PFSK-1 (cell line): ENCODE data around the gene KRTAP4-6.

Experiments used
- POLR2AphosphoS5 ChIP-seq: IDR thresholded peaks from 2 replicates; pipeline ENCODE4 v1.6.1; 2012; ENCODE audit warnings: low read depth, mild to moderate bottlenecking, control low read depth, low read length, moderate library complexity
- TF ChIP-seq, protein P1 (sequence below), 2 experiments: IDR thresholded peaks; 2 replicates each; pipeline versions ENCODE4 v1.6.1 to v1.8.0; 2011 to 2012; ENCODE audit warnings: low read depth in 2 of 2, low read length in 2 of 2, control low read depth in 1 of 2, inconsistent platforms in 1 of 2, mild to moderate bottlenecking in 1 of 2, moderate library complexity in 1 of 2; ENCODE audit not compliant: insufficient read depth in 1 of 2

DNA sequence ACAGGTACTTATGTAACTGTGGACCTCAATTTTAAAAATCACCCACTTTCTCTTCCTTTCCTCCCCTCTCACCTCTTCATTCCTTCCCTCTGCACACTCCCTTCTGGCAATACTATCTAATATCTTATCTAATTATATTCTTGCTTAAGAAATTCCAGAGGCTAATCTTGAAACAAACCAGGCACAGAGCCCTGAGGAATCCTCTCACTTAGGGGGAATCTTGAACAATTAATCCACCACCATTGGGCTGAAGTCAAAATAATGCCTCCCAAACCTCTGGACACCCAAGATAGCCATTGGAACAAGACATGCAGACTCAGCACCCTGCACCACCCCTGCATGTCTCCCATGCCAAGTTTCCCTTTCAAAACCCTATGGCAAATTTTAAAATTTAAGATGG, 1.0 kb upstream of the KRTAP4-6 start:
- TF ChIP-seq, protein P1, sequence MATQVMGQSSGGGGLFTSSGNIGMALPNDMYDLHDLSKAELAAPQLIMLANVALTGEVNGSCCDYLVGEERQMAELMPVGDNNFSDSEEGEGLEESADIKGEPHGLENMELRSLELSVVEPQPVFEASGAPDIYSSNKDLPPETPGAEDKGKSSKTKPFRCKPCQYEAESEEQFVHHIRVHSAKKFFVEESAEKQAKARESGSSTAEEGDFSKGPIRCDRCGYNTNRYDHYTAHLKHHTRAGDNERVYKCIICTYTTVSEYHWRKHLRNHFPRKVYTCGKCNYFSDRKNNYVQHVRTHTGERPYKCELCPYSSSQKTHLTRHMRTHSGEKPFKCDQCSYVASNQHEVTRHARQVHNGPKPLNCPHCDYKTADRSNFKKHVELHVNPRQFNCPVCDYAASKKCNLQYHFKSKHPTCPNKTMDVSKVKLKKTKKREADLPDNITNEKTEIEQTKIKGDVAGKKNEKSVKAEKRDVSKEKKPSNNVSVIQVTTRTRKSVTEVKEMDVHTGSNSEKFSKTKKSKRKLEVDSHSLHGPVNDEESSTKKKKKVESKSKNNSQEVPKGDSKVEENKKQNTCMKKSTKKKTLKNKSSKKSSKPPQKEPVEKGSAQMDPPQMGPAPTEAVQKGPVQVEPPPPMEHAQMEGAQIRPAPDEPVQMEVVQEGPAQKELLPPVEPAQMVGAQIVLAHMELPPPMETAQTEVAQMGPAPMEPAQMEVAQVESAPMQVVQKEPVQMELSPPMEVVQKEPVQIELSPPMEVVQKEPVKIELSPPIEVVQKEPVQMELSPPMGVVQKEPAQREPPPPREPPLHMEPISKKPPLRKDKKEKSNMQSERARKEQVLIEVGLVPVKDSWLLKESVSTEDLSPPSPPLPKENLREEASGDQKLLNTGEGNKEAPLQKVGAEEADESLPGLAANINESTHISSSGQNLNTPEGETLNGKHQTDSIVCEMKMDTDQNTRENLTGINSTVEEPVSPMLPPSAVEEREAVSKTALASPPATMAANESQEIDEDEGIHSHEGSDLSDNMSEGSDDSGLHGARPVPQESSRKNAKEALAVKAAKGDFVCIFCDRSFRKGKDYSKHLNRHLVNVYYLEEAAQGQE (IDR thresholded peaks at IDR 0.05; ENCODE audit: insufficient read depth in 1 of 2, low read depth in 2 of 2, low read length in 2 of 2) = no peak
- TF ChIP-seq POLR2AphosphoS5 = no peak
